Endothelial cell of umbilical vein (primary cell): ENCODE measurements around the gene PRRX1.

Source experiments
- CTCF ChIP-seq, 2 donors: IDR thresholded peaks; 1 replicate in 1 of 2; 2 replicates in 1 of 2; pipeline ENCODE4 v1.5.1; 2011; ENCODE audit warnings: low read length in 2 of 2, mild to moderate bottlenecking in 2 of 2, moderate library complexity in 2 of 2, control low read depth in 1 of 2, inconsistent platforms in 1 of 2, low read depth in 1 of 2; ENCODE audit not compliant: insufficient read depth in 1 of 2; ENCODE audit errors: extremely low read depth in 1 of 2
- EZH2 ChIP-seq: IDR thresholded peaks from 2 replicates; pipeline ENCODE4 v1.6.1; 2012; ENCODE audit warnings: borderline replicate concordance, low read depth, mild to moderate bottlenecking, moderate library complexity, low read length, inconsistent platforms; ENCODE audit not compliant: severe bottlenecking
- FOS ChIP-seq: IDR thresholded peaks from 2 replicates; pipeline ENCODE4 v1.6.1; 2011; ENCODE audit warnings: mild to moderate bottlenecking, low read length, moderate library complexity, borderline replicate concordance; ENCODE audit not compliant: insufficient read depth
- JUN ChIP-seq: IDR thresholded peaks from 2 replicates; pipeline ENCODE4 v1.6.1; 2011; ENCODE audit warnings: borderline replicate concordance, low read depth; ENCODE audit not compliant: insufficient read length, insufficient read depth
- MYC ChIP-seq: IDR thresholded peaks from one replicate; pipeline ENCODE4 v1.6.1; 2011; ENCODE audit warnings: mild to moderate bottlenecking, low read depth, low read length
- POLR2A ChIP-seq: IDR thresholded peaks from 2 replicates; pipeline ENCODE4 v1.6.1; 2012; ENCODE audit warnings: low read depth, mild to moderate bottlenecking, control low read depth, low read length

GRCh38 chr1:170699696-170700095, 35.8 kb downstream of the PRRX1 start:
- TF ChIP-seq JUN (no peak), CTCF (IDR thresholded peaks at IDR 0.05; ENCODE audit: extremely low read depth in 1 of 2, insufficient read depth in 1 of 2, low read depth in 1 of 2, low read length in 2 of 2) (no peak), EZH2 (no peak), MYC (no peak), POLR2A (no peak), FOS (no peak)
